Hematopoietic multipotent progenitor cell (in vitro differentiated cells): ENCODE measurements around the gene OR10H1. TPM values are rescaled to one million over a fixed set of nuclear protein-coding genes. Genes with fewer than 3 reads are reported as not detected.
"Not testable (repeated sequence)": the region's sequence is repeated elsewhere in the genome, so short reads cannot be mapped to it uniquely, and the experiment has no call there.

ENCODE experiments used
- DNase-seq, 3 donors: peaks; one replicate each; pipeline ENCODE4 v3.0.0-alpha.2; 2011 to 2015; ENCODE audit warnings: low read depth in 2 of 3, low spot score in 2 of 3
- total RNA-seq: library from RNA; depleted of rRNA; stranded (reverse); fragments of >200 nt; gene quantifications from one replicate; pipeline ENCODE4 v1.2.3, GENCODE V29; 2012

OR10H1 gene
- total RNA-seq, 1 donor, result under 0.01 TPM

DNA sequence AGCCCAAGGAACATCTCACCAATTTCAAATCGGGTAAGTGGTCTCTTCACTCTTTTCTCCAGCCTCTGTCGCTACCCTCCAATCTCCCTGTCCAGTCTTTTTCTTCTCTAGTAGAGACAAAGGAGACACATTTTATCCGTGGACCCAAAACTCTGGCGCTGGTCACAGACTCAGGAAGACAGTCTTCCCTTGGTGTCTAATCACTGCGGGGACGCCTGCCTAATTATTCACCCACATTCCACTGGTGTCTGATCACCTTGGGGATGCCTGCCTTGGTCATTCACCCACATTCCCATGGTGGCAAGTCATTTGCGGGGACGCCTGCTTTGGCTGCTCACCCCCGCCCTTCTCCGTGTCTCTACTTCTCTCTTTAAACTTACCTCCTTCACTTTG, 13.8 kb upstream of the OR10H1 start:
- no peak for DNase-seq

DNA sequence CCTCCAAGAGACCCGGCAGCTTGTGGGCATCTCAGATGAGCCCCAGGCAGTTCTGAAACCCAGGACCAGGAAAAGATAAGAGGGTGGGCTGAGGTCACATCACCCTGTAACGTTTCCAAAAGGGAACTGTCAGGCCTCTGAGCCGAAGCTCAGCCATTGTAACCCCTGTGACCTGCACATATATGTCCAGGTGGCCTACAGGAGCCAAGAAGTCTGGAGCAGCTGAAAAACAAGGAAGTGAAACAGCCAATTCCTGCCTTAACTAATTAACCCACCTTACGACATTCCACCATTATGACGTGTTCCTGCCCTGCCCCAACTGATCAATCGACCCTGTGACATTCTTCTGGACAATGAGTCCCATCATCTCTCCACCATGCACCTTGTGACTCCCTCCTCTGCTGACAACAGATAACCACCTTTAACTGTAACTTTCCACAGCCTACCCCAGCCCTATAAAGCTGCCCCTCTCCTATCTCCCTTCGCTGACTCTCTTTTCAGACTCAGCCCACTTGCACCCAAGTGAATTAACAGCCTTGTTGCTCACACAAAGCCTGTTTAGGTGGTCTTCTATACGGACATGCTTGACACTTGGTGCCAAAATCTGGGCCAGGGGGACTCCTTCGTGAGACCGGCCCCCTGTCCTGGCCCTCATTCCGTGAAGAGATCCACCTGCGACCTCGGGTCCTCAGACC, 13.3 kb upstream of the OR10H1 start:
- not testable (repeated sequence) for DNase-seq

DNA sequence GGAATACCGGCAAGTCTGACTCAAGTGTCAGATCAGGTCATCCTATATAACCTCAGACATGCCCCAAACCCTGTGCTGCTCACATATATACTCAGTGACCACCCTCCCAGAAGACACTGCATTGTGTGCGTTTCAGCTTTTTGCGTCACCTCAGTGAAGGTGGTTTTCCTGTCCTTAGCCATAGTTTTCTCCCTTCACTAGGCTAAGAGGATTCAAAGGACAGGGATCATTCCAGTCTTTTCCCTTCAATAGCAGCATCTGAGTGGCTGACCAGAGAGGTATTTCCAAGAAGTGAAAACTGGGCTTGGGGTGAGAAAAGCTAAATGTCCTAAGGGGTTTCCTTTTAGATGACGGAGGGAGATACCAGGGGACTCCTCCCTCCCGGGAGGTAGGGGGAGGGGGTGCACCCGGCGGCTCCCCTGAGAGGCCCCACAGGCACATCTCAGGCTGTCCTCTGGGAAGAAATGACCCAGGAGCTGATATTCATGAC, 12.7 kb upstream of the OR10H1 start:
- no peak for DNase-seq

DNA sequence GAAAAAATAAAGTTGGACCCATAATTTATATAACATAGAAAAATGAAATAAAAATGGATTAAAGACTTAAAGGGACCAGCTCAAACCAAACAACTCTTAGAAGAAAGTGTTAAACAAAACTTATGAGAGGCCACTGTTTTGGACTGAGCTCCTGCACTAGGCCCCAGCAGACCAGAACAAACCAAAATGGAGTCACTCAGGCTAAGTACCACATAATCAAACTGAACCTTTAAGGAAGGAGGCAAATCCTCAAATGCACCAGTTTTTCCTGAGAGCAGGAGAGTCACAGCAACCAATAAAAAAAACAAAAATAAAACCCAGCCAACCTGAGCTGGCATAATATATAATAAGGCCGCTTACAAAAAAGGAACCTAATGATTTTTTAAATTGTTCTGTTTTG, 10.3 kb upstream of the OR10H1 start:
- DNase-seq, result no peak

DNA sequence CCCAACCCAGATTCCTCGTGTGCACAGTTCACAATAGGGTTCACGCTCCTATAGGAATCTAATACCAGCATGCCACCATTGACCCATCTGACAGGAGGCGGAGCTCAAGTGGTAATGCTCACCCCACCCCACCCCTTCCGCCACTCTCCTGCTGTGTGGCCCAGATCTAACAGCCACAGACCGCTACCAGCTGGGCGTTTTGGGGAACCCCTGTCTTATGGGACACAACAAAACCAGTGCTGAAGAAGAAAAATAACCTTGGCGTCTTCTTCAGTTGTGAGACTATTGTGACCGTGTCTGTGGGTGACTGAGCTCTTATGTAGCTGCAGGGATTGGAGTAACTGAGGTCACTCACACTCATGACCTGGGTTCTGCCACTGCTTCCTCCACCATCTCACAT, 5.2 kb upstream of the OR10H1 start:
- DNase-seq, result no peak

DNA sequence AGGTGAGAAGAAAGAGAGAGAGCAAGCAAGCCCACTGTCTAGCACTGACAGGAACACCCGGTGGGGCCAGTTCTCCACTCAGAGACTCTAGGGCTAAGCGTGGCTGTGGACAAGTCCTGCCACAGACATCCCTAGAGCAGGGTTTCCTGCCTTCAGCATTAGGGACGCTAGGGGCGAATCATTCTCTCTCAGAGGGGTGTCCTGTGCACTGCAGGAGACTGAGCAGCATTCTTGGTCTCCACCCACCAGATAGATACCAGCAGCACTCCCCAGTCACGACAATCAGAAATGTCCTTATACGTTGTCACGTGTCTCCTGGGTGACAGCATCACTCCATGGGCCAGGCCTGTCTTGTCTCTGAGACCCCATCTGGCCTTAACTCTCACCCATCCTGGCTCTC, 1.5 kb downstream of the OR10H1 start:
- DNase-seq, result peak in 1 of 3 donors; percentile 13

DNA sequence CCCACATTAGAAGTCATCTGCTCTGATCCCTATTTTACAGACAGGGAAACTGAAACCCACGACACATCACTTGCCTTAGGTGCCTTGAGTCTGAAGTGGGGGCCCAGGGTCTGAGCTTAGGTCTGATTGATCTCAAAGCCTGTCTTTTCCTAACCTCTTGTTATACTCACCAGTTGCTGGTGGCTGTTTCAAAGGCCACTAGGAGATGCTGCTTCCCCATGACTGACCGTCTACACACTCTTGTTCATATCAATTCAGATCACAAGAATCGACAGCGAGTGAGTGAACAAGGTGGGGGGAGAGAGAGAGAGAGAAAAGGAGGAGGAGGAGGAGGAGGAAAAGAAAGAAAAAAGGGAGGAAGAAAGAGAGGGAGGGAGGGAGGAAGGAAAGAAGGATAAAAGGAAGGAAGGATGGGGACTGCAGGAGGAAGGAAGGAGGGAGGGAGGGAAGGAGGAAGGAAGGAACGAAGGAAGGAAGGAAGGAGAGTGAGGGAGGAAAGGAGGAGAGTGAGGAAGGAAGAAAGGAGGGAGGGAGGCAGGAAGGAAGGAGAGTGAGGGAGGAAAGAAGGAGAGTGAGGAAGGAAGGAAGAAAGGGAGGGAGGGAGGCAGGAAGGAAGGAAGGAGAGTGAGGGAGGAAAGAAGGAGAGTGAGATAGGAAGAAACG, 3.3 kb downstream of the OR10H1 start:
- DNase-seq, result peak in 2 of 3 donors; percentile 53 to 76

DNA sequence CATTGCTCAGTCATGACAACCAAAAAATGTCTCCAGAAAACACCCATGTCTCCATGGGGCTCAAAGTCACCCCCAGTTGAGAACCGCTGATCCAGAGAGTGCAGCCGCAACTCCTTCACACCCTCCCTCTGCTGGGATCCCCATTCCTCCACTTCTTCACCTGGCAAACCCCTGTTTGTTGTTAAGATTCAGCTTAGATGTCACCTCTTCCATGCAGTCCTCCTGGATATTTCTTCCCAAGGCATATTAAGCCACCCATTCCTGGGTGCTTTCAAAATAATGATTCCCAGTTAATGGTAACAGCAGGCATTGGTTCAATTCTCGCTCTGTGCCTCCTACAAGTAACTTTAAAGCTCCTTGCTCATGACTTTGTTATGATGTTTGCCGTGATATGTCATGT, 4.0 kb downstream of the OR10H1 start:
- DNase-seq, result no peak

DNA sequence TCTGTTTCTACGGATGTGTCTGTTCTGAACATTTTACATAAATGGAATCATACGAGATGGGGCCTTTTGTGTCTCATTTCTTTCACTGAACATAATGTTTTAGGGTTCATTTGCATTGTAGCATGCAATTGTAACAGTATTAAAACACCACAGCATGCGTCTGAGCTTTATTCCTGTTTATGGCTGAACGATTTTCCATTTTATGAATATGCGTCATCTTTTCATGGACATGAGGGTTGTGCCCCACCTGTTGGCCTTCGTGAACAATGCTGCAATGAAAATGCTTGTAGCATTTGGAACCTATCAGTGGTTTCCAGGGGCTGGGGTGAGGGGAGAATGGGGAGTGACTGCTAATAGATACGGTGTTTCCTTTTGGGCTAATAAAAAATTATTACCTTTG, 5.1 kb downstream of the OR10H1 start:
- peak in 2 of 3 donors; percentile 15 to 59 for DNase-seq

DNA sequence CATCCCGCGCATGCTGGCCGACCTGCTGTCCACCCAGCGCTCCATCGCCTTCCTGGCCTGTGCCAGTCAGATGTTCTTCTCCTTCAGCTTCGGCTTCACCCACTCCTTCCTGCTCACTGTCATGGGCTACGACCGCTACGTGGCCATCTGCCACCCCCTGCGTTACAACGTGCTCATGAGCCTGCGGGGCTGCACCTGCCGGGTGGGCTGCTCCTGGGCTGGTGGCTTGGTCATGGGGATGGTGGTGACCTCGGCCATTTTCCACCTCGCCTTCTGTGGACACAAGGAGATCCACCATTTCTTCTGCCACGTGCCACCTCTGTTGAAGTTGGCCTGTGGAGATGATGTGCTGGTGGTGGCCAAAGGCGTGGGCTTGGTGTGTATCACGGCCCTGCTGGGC, 21.2 kb downstream of the OR10H1 start:
- DNase-seq, result not testable (repeated sequence)

DNA sequence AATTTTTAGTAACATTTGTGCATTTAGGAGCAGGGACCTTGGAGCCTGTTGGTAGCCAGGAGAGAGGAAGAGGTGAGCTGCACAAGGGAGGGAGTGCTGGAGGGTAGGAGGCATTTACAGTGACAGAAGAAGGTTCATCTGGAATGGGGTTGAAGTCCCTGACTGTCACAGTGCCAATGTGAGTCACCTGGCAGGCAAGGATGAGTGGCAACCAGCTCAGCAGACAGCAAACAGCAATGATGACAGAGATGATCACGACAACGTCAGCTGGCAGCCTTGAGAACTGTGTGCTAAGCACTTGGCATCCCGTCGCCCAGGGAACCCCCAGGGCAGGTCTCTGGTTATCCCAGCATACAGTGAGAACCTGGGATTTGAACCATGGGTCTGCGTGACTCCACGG, 25.4 kb downstream of the OR10H1 start:
- no peak for DNase-seq

DNA sequence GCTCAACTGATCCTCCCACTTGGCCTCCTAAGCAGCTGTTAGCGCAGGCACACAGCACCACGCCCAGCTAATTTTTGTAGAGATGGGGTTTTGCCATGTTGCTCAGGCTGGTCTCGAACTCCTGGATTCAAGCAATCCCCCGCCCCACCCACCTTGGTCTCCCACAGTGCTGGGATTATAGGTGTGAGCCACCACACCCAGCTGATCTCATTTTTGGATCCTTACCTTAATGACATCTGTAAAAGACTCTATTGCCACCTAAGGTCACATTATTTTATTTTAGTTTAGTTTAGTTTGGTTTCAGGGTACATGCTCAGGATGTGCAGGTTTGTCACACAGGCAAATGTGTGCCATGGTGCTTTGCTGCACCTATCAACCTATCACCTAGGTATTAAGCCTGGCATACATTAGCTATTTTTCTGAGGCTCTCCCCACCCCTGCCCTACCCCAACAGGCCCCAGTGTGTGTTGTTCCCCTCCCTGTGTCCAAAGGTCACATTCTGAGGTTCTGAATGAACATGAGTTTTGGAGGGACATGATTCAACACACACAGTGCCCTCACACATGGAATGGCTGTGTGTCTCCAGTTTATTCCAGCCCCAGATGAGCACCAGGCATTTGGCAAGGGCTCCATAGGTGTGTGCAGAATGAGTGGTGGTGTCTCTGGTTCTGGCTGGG, 26.7 kb downstream of the OR10H1 start:
- DNase-seq, result no peak

DNA sequence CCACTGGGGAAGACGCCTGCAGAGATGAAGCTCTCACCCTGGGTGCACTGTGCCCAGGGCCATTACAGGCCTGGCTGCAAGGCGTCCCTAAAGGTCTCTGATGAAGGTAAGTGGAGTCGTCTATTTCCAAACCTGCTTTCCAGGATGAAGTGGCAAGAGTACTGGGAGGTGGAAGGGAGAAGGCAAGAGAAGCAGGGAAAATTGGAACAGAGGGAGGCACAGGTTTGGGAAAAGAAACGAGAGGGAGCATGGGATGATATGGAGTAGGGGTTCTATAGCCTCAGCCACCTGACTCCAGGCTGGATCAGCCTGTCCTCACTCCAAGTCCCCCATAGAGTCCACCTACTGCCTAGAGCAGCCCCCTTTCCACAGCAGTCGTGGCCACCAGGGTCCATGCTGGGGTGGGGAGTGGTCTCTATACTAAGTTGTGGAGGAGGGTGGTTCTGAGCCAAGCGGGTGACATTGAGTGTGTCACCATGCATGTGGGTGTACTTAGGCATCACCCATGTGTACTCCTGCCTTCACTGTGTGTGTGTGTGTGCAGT, 27.8 kb downstream of the OR10H1 start, which contains the start of gene OR10H5:
Gene OR10H5 (plus strand): TSS at position 51 of the 545 bp plus-strand sequence. CDS start 6,388 bp downstream, outside the sequence.
- DNase-seq, result no peak

DNA sequence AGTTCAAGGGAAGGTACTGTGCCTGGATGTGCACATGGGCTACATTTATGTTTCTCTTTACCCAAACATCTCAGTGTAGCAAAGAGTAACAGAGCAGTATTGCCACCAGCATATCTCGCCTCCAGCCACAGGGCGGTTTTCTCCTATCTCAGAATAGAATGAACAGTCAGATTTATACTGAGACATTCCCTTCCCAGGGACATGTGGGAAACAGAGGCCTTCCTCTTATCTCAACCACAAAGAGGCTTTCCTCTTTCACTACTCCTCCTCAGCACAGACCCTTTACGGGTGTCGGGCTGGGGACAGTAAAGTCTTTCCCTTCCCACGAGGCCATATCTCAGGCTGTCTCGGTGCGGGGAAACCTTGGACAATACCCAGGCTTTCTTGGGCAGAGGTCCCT, 32.6 kb downstream of the OR10H1 start:
- DNase-seq, result not testable (repeated sequence)

DNA sequence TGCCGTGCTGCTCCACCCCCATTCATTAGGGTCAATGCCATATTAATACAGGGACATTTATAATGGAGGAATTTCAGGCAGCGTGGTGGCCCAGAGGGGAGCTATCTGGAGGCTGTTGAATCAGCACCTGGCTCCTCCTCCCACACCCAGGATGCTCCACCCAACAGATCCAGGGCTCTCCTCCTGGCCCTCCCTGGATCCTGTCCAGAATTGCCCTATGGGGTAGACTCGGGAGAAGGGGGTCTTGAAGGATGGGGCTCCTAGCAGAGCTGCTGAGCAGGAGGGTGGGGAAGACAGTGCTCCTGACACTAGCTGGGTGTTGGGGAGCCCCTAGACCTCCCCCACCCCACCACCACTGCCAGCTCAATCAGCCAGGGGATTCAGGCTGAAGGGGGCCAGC, 33.3 kb downstream of the OR10H1 start:
- DNase-seq, result no peak

DNA sequence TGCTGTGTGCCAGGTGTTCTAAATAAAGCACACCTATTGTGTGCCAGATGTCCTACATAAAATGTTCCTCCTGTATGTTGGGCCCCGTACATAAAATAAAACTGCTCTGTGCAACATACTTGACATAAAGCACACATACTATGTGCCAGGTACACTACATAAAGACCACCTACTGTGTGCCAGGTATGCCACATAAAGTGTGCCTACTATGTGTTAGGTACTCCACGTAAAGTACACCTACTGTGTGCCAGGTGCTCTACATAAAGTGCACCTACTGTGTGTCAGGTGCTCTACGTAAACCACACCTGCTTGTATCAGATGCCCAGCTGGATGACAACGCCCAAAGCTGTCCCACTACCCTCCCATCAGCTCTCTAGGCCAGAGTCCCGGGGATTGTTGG, 33.8 kb downstream of the OR10H1 start:
- DNase-seq, result no peak

DNA sequence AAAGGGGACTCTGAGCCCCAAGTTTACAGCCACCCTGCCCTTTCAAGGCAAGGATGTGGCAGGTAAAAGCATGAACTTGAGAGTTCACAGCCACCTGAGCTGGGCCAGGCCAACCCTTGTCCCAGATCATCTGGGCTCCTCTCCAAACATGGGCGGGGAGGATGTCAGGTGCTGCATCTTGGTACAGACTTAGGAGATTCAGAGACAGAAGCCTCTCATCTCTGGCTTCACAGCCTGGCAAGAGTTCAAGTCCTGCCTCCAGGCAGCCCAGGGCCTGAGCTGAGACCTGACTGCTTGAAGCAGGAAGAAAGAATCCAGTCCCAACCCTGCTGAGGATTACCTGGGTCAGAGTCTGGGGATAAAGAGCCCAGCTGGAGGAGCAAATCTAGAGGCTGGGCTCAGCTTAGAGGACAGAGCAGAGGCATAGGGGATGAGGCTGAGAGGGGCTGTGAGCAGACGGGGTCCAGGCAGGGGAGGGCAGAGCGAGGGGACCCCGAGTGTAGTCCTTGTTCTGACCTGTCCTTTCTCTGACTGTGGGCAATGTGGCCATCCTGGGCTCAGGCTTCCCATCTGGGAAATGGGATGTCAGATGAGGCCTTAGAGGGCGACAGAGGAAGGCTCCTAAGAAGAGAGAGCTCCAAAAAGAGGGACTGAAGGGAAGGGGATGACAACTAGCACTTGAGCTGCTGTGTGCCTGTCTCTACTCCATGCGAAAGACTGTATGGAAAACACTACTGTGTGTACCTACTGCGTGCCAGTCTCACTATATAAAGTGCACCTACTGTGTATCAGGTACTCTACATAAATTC, 34.6 kb downstream of the OR10H1 start:
- no peak for DNase-seq

DNA sequence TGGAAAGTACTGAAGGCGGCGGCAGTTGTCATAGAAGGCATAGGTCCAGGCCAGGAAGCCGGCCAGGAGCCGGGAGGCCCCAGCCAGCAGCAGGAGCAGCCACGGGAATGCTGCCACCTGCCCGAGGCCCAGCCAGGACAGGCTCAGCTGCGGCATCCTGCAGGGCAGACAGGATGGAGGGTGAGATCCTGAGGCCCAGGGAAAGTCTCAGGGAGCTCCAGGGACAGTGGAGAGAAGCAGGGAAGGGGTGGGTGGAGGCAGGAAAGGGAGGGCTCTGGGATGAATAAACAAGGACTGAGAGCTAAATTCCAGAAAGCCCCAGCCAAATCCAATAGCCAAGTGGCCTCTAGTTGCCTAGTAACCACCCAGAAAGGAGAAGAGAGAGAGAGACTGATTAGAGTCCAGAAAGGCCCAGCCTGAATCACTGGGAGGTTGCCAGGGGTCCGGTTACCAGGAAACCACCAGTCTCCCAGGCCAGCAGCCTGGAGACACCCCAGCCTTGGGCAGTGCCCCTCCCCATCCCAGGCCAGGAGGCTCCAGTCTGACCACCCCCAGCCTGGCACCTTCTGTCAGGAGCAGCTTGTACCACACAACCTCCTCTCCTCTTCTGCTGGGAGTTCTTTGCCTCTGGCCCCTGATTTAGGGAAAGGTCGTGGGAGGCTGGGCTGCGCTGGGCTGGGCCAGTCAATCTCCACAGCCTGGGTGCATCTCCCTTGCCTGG, 35.5 kb downstream of the OR10H1 start:
- no peak for DNase-seq

DNA sequence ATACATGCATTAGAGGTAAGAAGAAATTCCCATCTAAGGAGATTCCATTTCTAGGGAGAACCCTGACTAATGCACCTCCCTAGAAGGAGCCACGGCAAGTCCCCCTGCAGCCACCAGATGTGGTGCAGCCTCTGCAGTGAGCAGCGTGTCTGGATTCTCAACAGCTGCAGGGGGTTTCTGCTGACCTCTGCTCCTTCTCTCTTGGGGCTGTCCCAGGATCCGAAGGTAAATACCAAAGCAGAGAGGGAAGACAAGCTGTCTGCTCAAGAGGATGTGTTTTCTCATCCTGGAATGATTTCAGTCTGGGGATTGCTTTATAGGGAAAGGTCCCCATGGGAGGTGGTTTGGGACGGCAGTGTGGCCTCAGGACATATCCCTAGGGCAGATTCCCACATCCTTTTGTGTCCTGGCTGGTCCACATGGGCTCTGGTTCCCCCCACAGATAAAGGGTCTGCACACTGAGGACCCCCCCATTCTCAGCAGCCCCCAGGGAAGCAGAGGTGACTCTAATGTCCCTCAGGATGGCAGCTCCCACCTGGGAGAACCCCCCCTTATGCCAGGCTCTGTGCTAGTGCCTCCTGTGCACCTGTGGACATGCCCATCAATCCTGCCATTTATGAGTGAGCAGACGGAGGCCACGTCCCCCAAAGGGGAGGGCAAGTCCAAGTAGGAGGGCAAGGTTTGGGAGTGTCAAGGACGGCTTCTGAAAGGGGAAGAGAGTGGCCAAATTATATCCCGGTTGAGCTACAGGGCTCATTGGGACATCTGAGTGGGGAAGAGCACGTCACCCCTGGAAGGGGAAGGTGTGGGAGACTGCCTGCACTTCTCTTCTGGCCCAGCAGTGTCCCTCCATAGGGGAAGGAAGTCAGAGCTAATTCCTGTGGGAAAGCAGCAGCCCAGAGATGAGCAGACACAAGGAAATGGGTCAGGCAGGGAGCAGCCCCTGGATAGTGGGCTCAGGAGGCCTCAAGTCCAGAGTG, 38.2 kb downstream of the OR10H1 start:
- DNase-seq, result no peak
